GM23338 (cell line): ENCODE data around the gene ACYP2. TPM values are rescaled to one million over a fixed set of nuclear protein-coding genes. Genes with fewer than 3 reads are reported as not detected.

Source experiments
- ATAC-seq: fragments of 200-7000 bp; cut with Tn5 transposase; 3 replicates; pipeline ENCODE4 v1.9.1; 2020
- DNase-seq: peaks from one replicate; pipeline ENCODE4 v3.0.0-alpha.2; 2015; ENCODE audit warnings: low spot score
- H2AFZ ChIP-seq: fragments of 200-600 bp; sonication (generic); 2 replicates; pipeline ENCODE4 v1.8.0; 2016; ENCODE audit warnings: antibody characterized with exemption, mild to moderate bottlenecking, moderate library complexity
- H3F3A ChIP-seq: fragments of 200-600 bp; sonication (generic); replicated peaks from 2 replicates; pipeline ENCODE4 v1.8.0; 2017; ENCODE audit warnings: antibody characterized with exemption, mixed run types, low read depth
- H3K27ac ChIP-seq: fragments of 200-600 bp; sonication (generic); 2 replicates; pipeline ENCODE4 v1.6.1; 2016; ENCODE audit warnings: low read depth
- H3K27me3 ChIP-seq: fragments of 200-600 bp; sonication (generic); 2 replicates; pipeline ENCODE4 v1.8.0; 2016; ENCODE audit warnings: mild to moderate bottlenecking, mixed run types, moderate library complexity; ENCODE audit not compliant: insufficient read depth
- H3K36me3 ChIP-seq: fragments of 200-600 bp; sonication (generic); 2 replicates; pipeline ENCODE4 v1.8.0; 2016; ENCODE audit warnings: mild to moderate bottlenecking; ENCODE audit not compliant: insufficient read depth
- H3K4me1 ChIP-seq: fragments of 200-600 bp; sonication (generic); 2 replicates; pipeline ENCODE4 v1.8.0; 2016; ENCODE audit warnings: mild to moderate bottlenecking, moderate library complexity; ENCODE audit not compliant: insufficient read depth
- H3K4me2 ChIP-seq: fragments of 200-600 bp; sonication (generic); 2 replicates; pipeline ENCODE4 v1.7.1; 2017; ENCODE audit warnings: mixed run types
- H3K4me3 ChIP-seq: fragments of 200-600 bp; sonication (generic); 2 replicates; pipeline ENCODE4 v1.6.1; 2016; ENCODE audit warnings: mixed run types
- H3K79me2 ChIP-seq: fragments of 200-600 bp; sonication (generic); replicated peaks from 2 replicates; pipeline ENCODE4 v1.8.0; 2017; ENCODE audit warnings: mild to moderate bottlenecking; ENCODE audit not compliant: insufficient read depth
- H3K9me2 ChIP-seq: fragments of 200-600 bp; sonication (generic); 2 replicates; pipeline ENCODE4 v1.8.0; 2017; ENCODE audit not compliant: insufficient read depth
- H4K20me1 ChIP-seq: fragments of 200-600 bp; sonication (generic); replicated peaks from 2 replicates; pipeline ENCODE4 v1.8.0; 2017; ENCODE audit warnings: mild to moderate bottlenecking; ENCODE audit not compliant: insufficient read depth
- H3K27ac Mint-ChIP-seq: 2 replicates; pipeline ENCODE4 v1.8.0; 2020; ENCODE audit warnings: inconsistent platforms, mild to moderate bottlenecking, moderate library complexity, mixed read lengths
- H3K27me3 Mint-ChIP-seq: 3 replicates; pipeline ENCODE4 v1.8.0; 2022; ENCODE audit warnings: low read depth, mild to moderate bottlenecking, moderate library complexity, mixed read lengths, inconsistent platforms; ENCODE audit not compliant: insufficient read depth, poor library complexity
- H3K36me3 Mint-ChIP-seq: 3 replicates; pipeline ENCODE4 v1.8.0; 2021; ENCODE audit warnings: low read depth, mild to moderate bottlenecking, inconsistent platforms, moderate library complexity, mixed read lengths
- H3K4me1 Mint-ChIP-seq: 3 replicates; pipeline ENCODE4 v1.8.0; 2020; ENCODE audit warnings: mild to moderate bottlenecking, inconsistent platforms, mixed read lengths
- H3K4me3 Mint-ChIP-seq: 3 replicates; pipeline ENCODE4 v1.8.0; 2021; ENCODE audit warnings: moderate library complexity, mild to moderate bottlenecking, inconsistent platforms, mixed read lengths
- H3K9me3 Mint-ChIP-seq: 3 replicates; pipeline ENCODE4 v1.8.0; 2020; ENCODE audit warnings: moderate library complexity, mild to moderate bottlenecking, inconsistent platforms, mixed read lengths
- CREB1 ChIP-seq: fragments of 250-450 bp; sonication (Bioruptor Pico); IDR thresholded peaks from 2 replicates; pipeline ENCODE4 v1.5.0; 2020; ENCODE audit warnings: low read depth, mild to moderate bottlenecking, moderate library complexity
- CTCF ChIP-seq, 2 experiments: fragments of 200-600 bp in 1 of 2; sonication (generic) in 1 of 2; conservative IDR thresholded peaks; 2 replicates each; pipeline versions ENCODE4 v1.5.1 to v1.6.1; 2016 to 2017; ENCODE audit warnings: antibody characterized with exemption in 2 of 2, low read depth in 2 of 2, mild to moderate bottlenecking in 2 of 2, moderate library complexity in 1 of 2
- ETS1 ChIP-seq: IDR thresholded peaks from 2 replicates; pipeline ENCODE4 v1.6.1; 2016; ENCODE audit warnings: antibody characterized with exemption
- EZH2phosphoT487 ChIP-seq: fragments of 200-600 bp; sonication (generic); IDR thresholded peaks from one replicate; pipeline ENCODE4 v1.8.1; 2018; ENCODE audit warnings: antibody characterized with exemption; ENCODE audit not compliant: unreplicated experiment
- NANOG ChIP-seq: IDR thresholded peaks from 2 replicates; pipeline ENCODE4 v1.6.1; 2016; ENCODE audit warnings: antibody characterized with exemption, borderline replicate concordance
- POLR2AphosphoS5 ChIP-seq: IDR thresholded peaks from 2 replicates; pipeline ENCODE4 v1.6.1; 2016; ENCODE audit warnings: antibody characterized with exemption, low read depth
- STAT1 ChIP-seq: IDR thresholded peaks from one replicate; pipeline ENCODE4 v1.6.1; 2016; ENCODE audit warnings: antibody characterized with exemption; ENCODE audit not compliant: unreplicated experiment
- ZNF114 ChIP-seq: fragments of 250-450 bp; sonication (Bioruptor Pico); IDR thresholded peaks from 2 replicates; pipeline ENCODE4 v1.5.0; 2020; ENCODE audit warnings: mild to moderate bottlenecking, moderate library complexity
- ZNF331 ChIP-seq: fragments of 250-450 bp; sonication (Bioruptor Pico); IDR thresholded peaks from 2 replicates; pipeline ENCODE4 v1.5.0; 2020; ENCODE audit warnings: low read depth, mild to moderate bottlenecking, moderate library complexity
- polyA plus RNA-seq: library from polyadenylated mRNA; unstranded; fragments of >200 nt; fragmentation: Nextera tagmentation; extraction: Ambion mirVana; gene quantifications from 2 replicates; pipeline ENCODE4 v1.2.1, GENCODE V29; 2016
- total RNA-seq: library from RNA; depleted of rRNA; stranded (reverse); fragments of >200 nt; shearing (Covaris generic); gene quantifications from 2 replicates; pipeline ENCODE4 v1.2.3, GENCODE V29; 2014

The ACYP2 gene
- total and polyA plus RNA-seq, 2 experiments from 2014 or later, result 2.3 to 15.5 TPM

- TF ChIP-seq ZNF114 (CRISPR knock-in tag), result no peak
- TF ChIP-seq CREB1 (CRISPR knock-in tag), result no peak
- TF ChIP-seq STAT1, result no peak
- no peak for TF ChIP-seq NANOG
- no peak for TF ChIP-seq ETS1
- TF ChIP-seq ZNF331 (CRISPR knock-in tag), result no peak
- no peak for TF ChIP-seq EZH2phosphoT487
Observed at GRCh38 chr2:54249629-54250028, 134.2 kb downstream of the ACYP2 start (continued).

GRCh38 chr2:54254180-54254579, 138.8 kb downstream of the ACYP2 start:
- Histone ChIP-seq H3K4me2 (no peak overlapping the region), H3F3A (no peaks in the 10 kb centered on the region), H3K9me2 (no peaks in the 10 kb centered on the region), H3K36me3 (no peaks in the 10 kb centered on the region), H2AFZ (no peak overlapping the region), H3K27me3 (no peaks in the 10 kb centered on the region), H3K79me2 (no peaks in the 10 kb centered on the region), H4K20me1 (no peaks in the 10 kb centered on the region), H3K4me3 (no peak overlapping the region), H3K4me1 (no peaks in the 10 kb centered on the region), H3K27ac (no peak overlapping the region)
- TF ChIP-seq ZNF114 (CRISPR knock-in tag) (no peak), POLR2AphosphoS5 (no peak), CTCF (conservative IDR thresholded peaks at IDR 0.05; ENCODE audit: low read depth in 2 of 2) (peak in 1 of 2 experiments; percentile 20; a peak in 1 of 4 replicates), STAT1 (no peak), CREB1 (CRISPR knock-in tag) (no peak)
- Mint-ChIP-seq H3K27ac (no peak overlapping the region), H3K4me1 (peaks cover 6% of the 10 kb centered on the region; the same call in 2 of the 3 replicates), H3K9me3 (no peaks in the 10 kb centered on the region), H3K27me3 (no peaks in the 10 kb centered on the region), H3K36me3 (no peaks in the 10 kb centered on the region), H3K4me3 (no peak overlapping the region)
- DNase-seq, result peak; percentile 8
- no peak for ATAC-seq

GRCh38 chr2:54255230-54256090, 140.0 kb downstream of the ACYP2 start:
- Histone ChIP-seq H3K4me1 (no peaks in the 10 kb centered on the region), H2AFZ (no peak overlapping the region), H3K27ac (no peak overlapping the region), H3F3A (no peaks in the 10 kb centered on the region), H3K9me2 (0 out of 2 replicates have a peak, but pooled peaks cover 5% of the 10 kb centered on the region), H3K4me3 (no peak overlapping the region), H4K20me1 (no peaks in the 10 kb centered on the region), H3K27me3 (no peaks in the 10 kb centered on the region), H3K79me2 (no peaks in the 10 kb centered on the region), H3K4me2 (no peak overlapping the region), H3K36me3 (no peaks in the 10 kb centered on the region)
- no peaks in the 10 kb centered on the region for H3K27me3 Mint-ChIP-seq
- DNase-seq (no peak), ATAC-seq (no peak)
- H3K4me1 Mint-ChIP-seq, result peaks cover 6% of the 10 kb centered on the region; the same call in 2 of the 3 replicates
- no peaks in the 10 kb centered on the region for H3K36me3 Mint-ChIP-seq
- TF ChIP-seq ZNF331 (CRISPR knock-in tag) (no peak), ETS1 (no peak), CREB1 (CRISPR knock-in tag) (no peak)
- no peak overlapping the region for H3K4me3 Mint-ChIP-seq
- H3K27ac Mint-ChIP-seq, result no peak overlapping the region
- H3K9me3 Mint-ChIP-seq, result no peaks in the 10 kb centered on the region
